OCI-LY3 (cell line): ENCODE measurements around the gene CD300LF.

ENCODE experiments used
- EZH2phosphoT487 ChIP-seq: fragments of 200-600 bp; shearing (Covaris generic); IDR thresholded peaks from 2 replicates; pipeline ENCODE4 v1.6.1; 2018; ENCODE audit warnings: antibody characterized with exemption, mixed run types, low read depth
- TF ChIP-seq, protein P1 (sequence below): fragments of 200-600, 300-600 bp; sonication (generic); IDR thresholded peaks from 2 replicates; pipeline ENCODE4 v1.5.1; 2014; ENCODE audit warnings: antibody characterized with exemption, low read length, low read depth

DNA sequence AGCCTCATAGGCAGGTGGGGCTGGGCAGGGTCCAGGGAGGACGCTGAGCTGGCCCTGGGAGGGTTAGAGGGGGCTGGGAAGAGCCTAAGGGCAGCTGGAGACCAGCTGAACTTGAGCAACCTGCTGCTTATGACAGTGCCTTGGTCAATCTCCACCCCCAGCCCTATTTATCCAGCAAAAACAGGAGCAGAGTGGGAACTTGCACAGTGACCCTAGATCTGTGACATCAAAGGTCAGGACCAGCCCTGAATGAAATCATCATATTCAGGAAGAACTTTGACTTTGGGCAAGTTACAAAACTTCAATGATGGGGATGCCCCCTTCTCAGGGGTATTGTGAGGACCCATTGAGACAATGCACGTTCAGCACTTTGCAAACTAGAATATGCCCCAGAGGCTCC is 9.4 kb downstream of the CD300LF start:
- TF ChIP-seq, protein P1, sequence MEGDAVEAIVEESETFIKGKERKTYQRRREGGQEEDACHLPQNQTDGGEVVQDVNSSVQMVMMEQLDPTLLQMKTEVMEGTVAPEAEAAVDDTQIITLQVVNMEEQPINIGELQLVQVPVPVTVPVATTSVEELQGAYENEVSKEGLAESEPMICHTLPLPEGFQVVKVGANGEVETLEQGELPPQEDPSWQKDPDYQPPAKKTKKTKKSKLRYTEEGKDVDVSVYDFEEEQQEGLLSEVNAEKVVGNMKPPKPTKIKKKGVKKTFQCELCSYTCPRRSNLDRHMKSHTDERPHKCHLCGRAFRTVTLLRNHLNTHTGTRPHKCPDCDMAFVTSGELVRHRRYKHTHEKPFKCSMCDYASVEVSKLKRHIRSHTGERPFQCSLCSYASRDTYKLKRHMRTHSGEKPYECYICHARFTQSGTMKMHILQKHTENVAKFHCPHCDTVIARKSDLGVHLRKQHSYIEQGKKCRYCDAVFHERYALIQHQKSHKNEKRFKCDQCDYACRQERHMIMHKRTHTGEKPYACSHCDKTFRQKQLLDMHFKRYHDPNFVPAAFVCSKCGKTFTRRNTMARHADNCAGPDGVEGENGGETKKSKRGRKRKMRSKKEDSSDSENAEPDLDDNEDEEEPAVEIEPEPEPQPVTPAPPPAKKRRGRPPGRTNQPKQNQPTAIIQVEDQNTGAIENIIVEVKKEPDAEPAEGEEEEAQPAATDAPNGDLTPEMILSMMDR, result no peak
- TF ChIP-seq EZH2phosphoT487, result no peak
